Skeletal muscle tissue (tissue), 4 donors: ENCODE results near the gene TSPAN32. TPM values are rescaled to one million over a fixed set of nuclear protein-coding genes. Genes with fewer than 3 reads are reported as not detected.
"Not testable (repeated sequence)": the region's sequence is repeated elsewhere in the genome, so short reads cannot be mapped to it uniquely, and the experiment has no call there.

Experiments
- H3K27ac ChIP-seq: one replicate; pipeline ENCODE4 v1.7.0; 2013; ENCODE audit warnings: mild to moderate bottlenecking, low read depth, low read length, inconsistent platforms
- H3K27me3 ChIP-seq, 3 donors: one replicate each; pipeline ENCODE4 v1.7.0; 2013; ENCODE audit warnings: low read length in 3 of 3; ENCODE audit not compliant: control insufficient read depth in 3 of 3, insufficient read depth in 3 of 3
- H3K36me3 ChIP-seq, 3 donors: one replicate each; pipeline ENCODE4 v1.7.0; 2013; ENCODE audit warnings: low read length in 3 of 3; ENCODE audit not compliant: control insufficient read depth in 3 of 3, insufficient read depth in 3 of 3
- H3K4me1 ChIP-seq, 3 donors: one replicate each; pipeline ENCODE4 v1.7.0; 2013; ENCODE audit warnings: low read length in 3 of 3, mild to moderate bottlenecking in 3 of 3; ENCODE audit not compliant: control insufficient read depth in 3 of 3, insufficient read depth in 3 of 3
- H3K4me3 ChIP-seq, 3 donors: one replicate each; pipeline ENCODE4 v1.7.0; 2013; ENCODE audit warnings: low read length in 3 of 3
- H3K9ac ChIP-seq, 3 donors: one replicate each; pipeline ENCODE4 v1.7.0; 2013; ENCODE audit warnings: low read length in 3 of 3, mild to moderate bottlenecking in 3 of 3, moderate library complexity in 2 of 3, low read depth in 1 of 3
- H3K9me3 ChIP-seq, 3 donors: one replicate each; pipeline ENCODE4 v1.7.0; 2013; ENCODE audit warnings: low read length in 3 of 3; ENCODE audit not compliant: control insufficient read depth in 3 of 3
- total RNA-seq: library from RNA; depleted of rRNA; stranded (reverse); fragments of >200 nt; gene quantifications from one replicate; pipeline ENCODE4 v1.2.3, GENCODE V29; 2014
- donor health status: Osteomylitis.

TSPAN32 gene
- total RNA-seq, 1 donor from 2014 or later, result 2.1 TPM

GRCh38 chr11:2325719-2326118, 23.9 kb downstream of the TSPAN32 start:
- no peaks in the 10 kb centered on the region for H3K27me3 ChIP-seq
- peaks cover 0 to 13% (median 7%) of the 10 kb centered on the region in 3 donors for H3K4me1 ChIP-seq
- H3K9ac ChIP-seq, result peak overlapping the region in 1 of 3 donors; percentile 5
- no peak overlapping the region for H3K4me3 ChIP-seq
- H3K9me3 ChIP-seq, result no peaks in the 10 kb centered on the region
- H3K27ac ChIP-seq, result peak overlapping the region; percentile 3
- no peaks in the 10 kb centered on the region for H3K36me3 ChIP-seq

GRCh38 chr11:2327032-2327431, 25.2 kb downstream of the TSPAN32 start:
- Histone ChIP-seq H3K9me3 (no peaks in the 10 kb centered on the region), H3K9ac (no peak overlapping the region), H3K36me3 (no peaks in the 10 kb centered on the region), H3K27me3 (no peaks in the 10 kb centered on the region), H3K4me1 (peaks cover 0 to 13% (median 7%) of the 10 kb centered on the region in 3 donors), H3K27ac (no peak overlapping the region), H3K4me3 (no peak overlapping the region)

- no peak overlapping the region for H3K27ac ChIP-seq
- no peak overlapping the region for H3K9ac ChIP-seq
- H3K36me3 ChIP-seq, result no peaks in the 10 kb centered on the region
- H3K27me3 ChIP-seq, result no peaks in the 10 kb centered on the region
- H3K9me3 ChIP-seq, result no peaks in the 10 kb centered on the region
- H3K4me1 ChIP-seq, result peaks cover 0 to 13% (median 7%) of the 10 kb centered on the region in 3 donors
- H3K4me3 ChIP-seq, result no peak overlapping the region
These were observed 26.2 kb downstream of the TSPAN32 start for GRCh38 chr11:2328021-2328420.

- no peaks in the 10 kb centered on the region for H3K27me3 ChIP-seq
- no peak overlapping the region for H3K27ac ChIP-seq
- peaks cover 0 to 13% (median 7%) of the 10 kb centered on the region in 3 donors for H3K4me1 ChIP-seq
- no peak overlapping the region for H3K4me3 ChIP-seq
- no peak overlapping the region for H3K9ac ChIP-seq
- H3K36me3 ChIP-seq, result no peaks in the 10 kb centered on the region
- H3K9me3 ChIP-seq, result no peaks in the 10 kb centered on the region
These were observed 27.0 kb downstream of the TSPAN32 start for GRCh38 chr11:2328656-2329354.

GRCh38 chr11:2329551-2329950, 27.7 kb downstream of the TSPAN32 start:
- no peaks in the 10 kb centered on the region for H3K9me3 ChIP-seq
- no peak overlapping the region for H3K27ac ChIP-seq
- peaks cover 0 to 13% (median 7%) of the 10 kb centered on the region in 3 donors for H3K4me1 ChIP-seq
- H3K4me3 ChIP-seq, result no peak overlapping the region
- H3K36me3 ChIP-seq, result no peaks in the 10 kb centered on the region
- H3K9ac ChIP-seq, result no peak overlapping the region
- no peaks in the 10 kb centered on the region for H3K27me3 ChIP-seq

- no peak overlapping the region for H3K27ac ChIP-seq
- no peaks in the 10 kb centered on the region for H3K9me3 ChIP-seq
- no peaks in the 10 kb centered on the region for H3K27me3 ChIP-seq
- no peak overlapping the region for H3K9ac ChIP-seq
- H3K4me3 ChIP-seq, result no peak overlapping the region
- H3K36me3 ChIP-seq, result no peaks in the 10 kb centered on the region
- H3K4me1 ChIP-seq, result peaks cover 0 to 6% (median under 1%) of the 10 kb centered on the region in 3 donors
These were observed 28.9 kb downstream of the TSPAN32 start for GRCh38 chr11:2330696-2331095.

- H3K9ac ChIP-seq, result no peak overlapping the region
- no peaks in the 10 kb centered on the region for H3K9me3 ChIP-seq
- no peaks in the 10 kb centered on the region for H3K4me1 ChIP-seq
- H3K4me3 ChIP-seq, result no peak overlapping the region
- H3K27me3 ChIP-seq, result peaks cover 0 to 1% (median 0%) of the 10 kb centered on the region in 3 donors
- H3K27ac ChIP-seq, result no peak overlapping the region
- no peaks in the 10 kb centered on the region for H3K36me3 ChIP-seq
These were observed 29.6 kb downstream of the TSPAN32 start for GRCh38 chr11:2331404-2331803.

GRCh38 chr11:2332569-2332968, 30.8 kb downstream of the TSPAN32 start:
- H3K4me3 ChIP-seq, H3K4me1 ChIP-seq, H3K27me3 ChIP-seq, H3K9me3 ChIP-seq, H3K36me3 ChIP-seq, H3K27ac ChIP-seq, H3K9ac ChIP-seq: not testable (repeated sequence)

GRCh38 chr11:2333486-2334205, 31.8 kb downstream of the TSPAN32 start:
- not testable (repeated sequence) for H3K9me3 ChIP-seq, H3K9ac ChIP-seq, H3K27me3 ChIP-seq, H3K4me1 ChIP-seq, H3K27ac ChIP-seq, H3K4me3 ChIP-seq, H3K36me3 ChIP-seq

GRCh38 chr11:2335286-2335685, 33.5 kb downstream of the TSPAN32 start:
- not testable (repeated sequence) for H3K27ac ChIP-seq, H3K27me3 ChIP-seq, H3K9me3 ChIP-seq, H3K36me3 ChIP-seq, H3K4me3 ChIP-seq, H3K4me1 ChIP-seq, H3K9ac ChIP-seq
